GM21381 (cell line): ENCODE results near the gene AP5B1.

Experiments used
- ATAC-seq: cut with Tn5 transposase; IDR thresholded peaks from one replicate; pipeline ENCODE4 v1.9.1; 2021; ENCODE audit warnings: mild to moderate bottlenecking, moderate library complexity; ENCODE audit not compliant: unreplicated experiment

Gene AP5B1

GRCh38 chr11:65780770-65781151 lies at the start of gene AP5B1:
Gene AP5B1, minus strand, starts transcription at chr11:65780976. Its CDS starts 385 bp downstream, at chr11:65780591.
- ATAC-seq = peak; percentile 54

DNA sequence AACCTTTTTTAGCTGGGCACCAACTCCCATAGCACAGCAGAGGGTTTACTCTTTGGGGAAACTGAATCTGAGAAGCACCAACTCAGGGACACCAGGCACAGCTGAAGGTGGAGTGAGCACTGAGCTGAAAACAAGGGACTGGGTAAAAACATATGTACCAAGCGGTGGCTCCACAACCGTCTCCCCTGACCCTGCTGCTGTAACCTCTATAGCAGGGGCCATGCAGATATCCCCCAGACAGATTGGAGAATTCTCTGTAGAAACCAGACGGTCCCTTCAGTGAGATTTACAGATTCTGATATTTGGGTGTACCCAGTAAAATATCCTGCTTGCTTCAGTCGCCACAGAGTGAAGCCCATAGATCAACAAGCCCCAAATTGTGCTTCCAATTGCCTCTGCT lies 48.7 kb upstream of the AP5B1 start:
- no peak for ATAC-seq

GRCh38 chr11:65826984-65827735 lies 46.4 kb upstream of the AP5B1 start:
- ATAC-seq = no peak

GRCh38 chr11:65822776-65823528 lies 42.2 kb upstream of the AP5B1 start:
- ATAC-seq = no peak

DNA sequence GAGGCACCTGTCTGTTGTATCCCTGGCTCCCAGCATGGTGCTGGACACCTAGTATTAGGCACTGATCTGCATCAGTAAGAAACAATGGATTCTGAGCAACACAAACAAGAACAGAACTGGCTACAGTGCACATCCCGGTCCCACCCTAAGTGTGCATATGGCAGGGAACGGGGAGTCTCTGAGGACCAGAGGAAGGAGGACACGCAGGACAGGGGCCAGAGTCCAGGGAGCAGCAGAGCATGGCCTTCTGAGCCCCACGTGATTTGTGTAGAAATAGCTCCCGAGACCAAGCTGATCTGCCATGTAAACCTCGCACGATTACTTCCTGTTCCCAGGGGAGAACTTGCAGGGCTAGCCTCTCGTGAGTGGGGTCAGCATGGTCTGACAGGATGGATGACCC lies 40.3 kb upstream of the AP5B1 start:
- no peak for ATAC-seq

DNA sequence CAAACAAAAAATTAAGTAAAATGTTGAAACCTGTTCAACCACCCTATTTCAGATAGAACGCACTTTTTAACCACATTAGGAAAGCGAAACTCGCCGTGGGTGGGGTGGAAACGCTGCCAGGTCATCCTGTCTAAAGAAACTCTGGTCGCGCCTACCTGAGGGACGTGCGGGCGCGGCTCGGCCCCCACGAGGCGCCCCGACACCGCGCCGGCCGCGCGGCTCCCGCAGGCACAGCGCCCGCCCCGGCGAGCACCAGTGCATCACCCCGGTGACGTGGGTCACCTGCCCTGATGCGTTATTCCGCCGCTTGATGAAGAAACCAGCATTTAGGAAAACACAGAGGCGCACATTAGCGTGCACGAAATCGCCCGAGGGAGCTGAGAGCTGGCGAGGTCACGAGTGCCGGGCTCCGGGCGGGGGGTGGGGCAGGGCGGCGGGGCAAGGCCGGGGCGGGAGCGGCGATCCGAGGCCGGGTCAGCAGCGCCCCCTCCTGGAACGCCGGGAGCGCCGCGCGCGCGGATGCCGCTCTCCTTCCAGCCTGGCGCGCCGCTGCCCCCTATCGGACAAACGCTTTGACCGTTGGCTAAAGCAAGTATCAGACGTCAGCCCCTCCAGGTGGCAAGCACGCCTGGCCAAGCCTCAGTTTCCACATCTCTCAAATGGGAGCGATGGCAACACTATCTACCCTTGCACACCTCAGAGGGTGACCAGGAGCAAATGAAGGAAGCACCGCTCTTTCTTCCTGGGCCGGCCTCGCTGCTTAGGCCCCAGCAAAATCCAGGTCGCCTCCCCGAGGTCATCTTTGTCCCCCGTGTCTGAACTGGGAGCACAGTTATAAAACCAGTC lies 37.3 kb upstream of the AP5B1 start:
- peak; percentile 80 for ATAC-seq

DNA sequence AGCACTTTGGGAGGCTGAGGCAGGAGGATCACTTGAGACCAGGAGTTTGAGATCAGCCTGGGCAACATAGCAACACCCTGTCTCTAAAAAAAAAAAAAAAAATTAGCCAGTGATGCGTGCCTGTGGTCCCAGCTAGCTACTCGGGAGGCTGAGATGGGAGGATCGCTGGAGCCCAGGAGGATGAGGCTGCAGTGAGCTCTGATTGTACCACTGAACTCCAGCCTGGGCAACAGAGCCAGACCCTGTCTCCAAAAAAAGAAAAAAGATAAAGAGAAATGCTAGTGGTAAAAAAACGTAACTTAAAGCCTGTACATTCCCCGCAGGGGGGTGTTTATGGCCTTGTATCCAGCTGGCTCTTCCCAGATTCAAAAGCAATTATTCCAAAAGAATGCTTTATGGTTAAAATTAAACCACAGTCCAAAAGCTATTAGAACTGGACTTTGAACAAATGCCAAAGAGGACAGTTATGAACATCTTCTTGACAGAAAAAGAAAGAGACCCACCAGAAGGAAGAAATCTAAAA lies 36.6 kb upstream of the AP5B1 start:
- ATAC-seq = no peak

GRCh38 chr11:65816696-65817095 lies 35.9 kb upstream of the AP5B1 start:
- no peak for ATAC-seq

DNA sequence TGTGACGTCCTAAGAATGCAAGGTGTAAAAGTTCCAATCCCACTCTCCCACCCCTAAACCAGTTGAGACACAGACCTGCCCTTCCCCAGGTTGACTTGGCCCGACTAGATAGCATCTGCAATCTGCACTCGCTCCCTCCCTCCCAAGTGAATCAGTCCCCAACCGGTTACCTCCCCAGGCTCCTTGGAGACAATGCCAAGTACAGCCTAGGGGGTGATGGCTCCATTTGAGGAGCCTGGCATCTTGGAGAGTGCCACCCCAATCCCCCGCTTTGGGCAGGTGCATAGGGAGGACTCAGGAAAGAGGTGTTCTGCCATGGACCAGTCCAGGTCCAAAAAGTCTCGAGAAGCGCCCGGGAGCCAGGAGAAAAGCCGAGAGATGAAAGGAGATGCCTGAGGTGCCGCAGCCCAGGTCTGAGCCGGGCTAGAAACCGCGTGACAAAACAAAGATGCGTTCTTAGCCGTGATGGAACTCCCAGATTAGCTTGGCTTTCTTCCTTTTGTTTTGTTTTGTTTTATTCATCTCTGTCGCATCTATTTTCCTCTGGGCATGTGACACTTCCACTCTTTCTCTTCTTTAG lies 34.3 kb upstream of the AP5B1 start:
- ATAC-seq = no peak

- no peak for ATAC-seq
These were observed 33.6 kb upstream of the AP5B1 start for GRCh38 chr11:65814131-65814985.

DNA sequence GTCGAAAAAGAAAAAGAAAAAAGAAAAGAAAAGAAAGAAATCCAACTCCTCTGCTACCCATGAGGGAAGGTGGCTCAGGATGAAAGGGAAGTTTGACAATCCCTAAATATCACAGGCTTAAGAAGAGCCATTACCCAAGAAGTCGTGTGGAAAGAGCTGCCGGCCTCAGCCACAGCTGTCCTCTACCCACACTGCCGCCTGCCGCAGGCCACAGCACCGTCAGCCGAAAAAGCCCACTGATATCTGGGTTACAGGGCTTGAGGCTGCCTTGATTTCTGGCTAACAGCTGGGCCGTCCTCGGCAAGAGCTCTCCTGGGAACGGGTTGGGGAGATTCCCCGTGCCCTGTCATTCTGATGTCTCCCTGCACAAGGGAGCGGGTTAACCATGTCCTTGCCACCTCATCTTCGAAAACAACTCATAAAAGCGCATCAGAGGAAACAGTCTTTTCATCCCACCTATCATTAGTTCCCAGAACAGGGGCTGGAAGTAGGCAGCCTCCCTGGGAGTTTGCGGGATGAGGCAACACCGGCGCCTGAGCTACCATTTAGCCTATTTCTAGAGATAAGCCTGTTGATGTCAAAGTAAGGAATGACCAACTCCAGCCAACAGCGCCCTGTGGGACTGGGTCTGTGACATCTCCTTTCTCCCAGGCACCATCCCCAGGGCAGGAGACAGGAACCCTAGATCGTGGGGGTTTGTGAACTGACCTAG lies 31.1 kb upstream of the AP5B1 start:
- ATAC-seq = no peak

DNA sequence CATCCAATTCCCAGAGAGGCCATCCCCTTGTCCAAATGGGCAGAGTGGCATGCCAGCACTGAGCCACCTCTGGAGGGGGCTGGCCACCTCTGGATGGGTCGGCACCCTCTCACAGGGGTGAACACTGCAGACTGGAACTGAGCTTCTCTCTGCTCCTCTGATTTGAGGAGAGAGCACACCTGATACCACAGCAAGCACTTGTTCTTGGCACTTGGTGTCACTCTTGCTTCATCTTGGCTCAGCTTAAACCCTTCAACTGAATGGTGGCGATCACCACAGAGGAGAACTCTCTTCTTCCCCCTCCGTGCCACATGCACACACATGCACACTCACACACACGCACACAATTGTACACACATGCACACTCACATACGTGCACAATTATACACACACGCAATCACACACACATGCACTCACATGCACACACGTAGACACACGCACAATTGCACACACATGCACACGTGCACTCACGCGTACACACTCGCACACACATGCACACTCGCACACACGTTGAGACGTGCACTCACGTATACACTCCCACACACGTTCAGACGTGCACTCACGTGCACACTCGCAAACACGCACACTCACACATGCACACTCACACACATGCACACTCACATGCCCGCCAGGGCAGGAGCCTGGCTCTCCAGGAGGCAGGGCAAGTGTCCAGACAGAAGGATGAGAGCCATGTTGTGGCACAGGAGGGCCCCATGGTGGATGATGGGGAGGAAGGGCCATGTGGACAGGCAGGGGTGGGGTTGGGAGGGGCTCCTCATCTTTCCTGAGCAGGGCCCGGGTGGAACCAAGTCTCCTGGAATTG lies 29.5 kb upstream of the AP5B1 start:
- ATAC-seq = no peak

DNA sequence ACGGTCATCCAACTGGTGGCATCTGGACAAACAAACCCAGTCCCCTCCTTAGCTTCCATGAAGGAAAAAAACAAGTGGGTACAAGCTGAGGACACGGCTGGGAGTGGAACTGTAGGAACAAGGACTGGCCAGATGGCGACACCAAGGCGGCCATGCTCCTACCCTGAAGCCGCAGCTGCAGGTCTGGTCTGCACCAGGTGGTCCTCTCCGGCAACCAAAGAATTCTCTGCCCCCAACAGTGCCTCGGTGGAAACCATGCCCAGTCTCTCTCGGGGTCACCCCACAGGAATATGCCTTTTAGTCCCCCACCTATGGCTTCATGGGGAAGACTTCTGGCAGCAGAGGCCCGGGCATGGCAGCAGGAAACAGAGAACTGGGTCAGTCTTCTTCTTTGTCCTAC lies 28.7 kb upstream of the AP5B1 start:
- ATAC-seq = no peak

DNA sequence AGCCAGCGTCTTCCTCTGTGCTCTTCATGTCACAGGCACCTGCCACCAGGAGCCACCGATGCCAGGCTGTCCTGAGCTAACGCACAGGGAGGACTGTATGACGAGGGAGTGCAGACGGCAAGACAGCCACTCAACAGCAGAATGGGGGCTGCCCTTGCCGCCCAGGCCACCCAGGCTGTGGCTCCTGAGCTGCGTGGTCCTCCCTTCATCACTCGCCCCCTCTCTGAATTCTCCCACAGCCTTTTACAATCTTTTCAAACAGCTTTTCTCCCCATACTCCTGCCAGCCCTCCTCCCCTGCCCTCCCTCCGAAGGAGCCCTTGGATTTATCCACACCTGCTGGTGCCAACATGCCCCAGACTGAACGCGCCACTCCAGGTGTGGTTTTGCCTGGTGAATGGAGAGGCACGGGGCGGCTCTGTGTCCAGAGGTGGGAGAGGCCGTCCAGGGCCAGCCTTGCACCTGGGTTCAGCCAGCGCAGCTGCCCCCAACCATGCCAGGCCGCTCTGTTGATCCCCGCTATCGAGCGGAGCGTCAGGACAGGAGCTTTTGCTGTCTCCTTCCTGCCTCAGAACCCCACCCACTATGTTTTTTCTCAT lies 28.1 kb upstream of the AP5B1 start:
- ATAC-seq = no peak

- no peak for ATAC-seq
These were observed 26.2 kb upstream of the AP5B1 start for GRCh38 chr11:65806979-65807378.

DNA sequence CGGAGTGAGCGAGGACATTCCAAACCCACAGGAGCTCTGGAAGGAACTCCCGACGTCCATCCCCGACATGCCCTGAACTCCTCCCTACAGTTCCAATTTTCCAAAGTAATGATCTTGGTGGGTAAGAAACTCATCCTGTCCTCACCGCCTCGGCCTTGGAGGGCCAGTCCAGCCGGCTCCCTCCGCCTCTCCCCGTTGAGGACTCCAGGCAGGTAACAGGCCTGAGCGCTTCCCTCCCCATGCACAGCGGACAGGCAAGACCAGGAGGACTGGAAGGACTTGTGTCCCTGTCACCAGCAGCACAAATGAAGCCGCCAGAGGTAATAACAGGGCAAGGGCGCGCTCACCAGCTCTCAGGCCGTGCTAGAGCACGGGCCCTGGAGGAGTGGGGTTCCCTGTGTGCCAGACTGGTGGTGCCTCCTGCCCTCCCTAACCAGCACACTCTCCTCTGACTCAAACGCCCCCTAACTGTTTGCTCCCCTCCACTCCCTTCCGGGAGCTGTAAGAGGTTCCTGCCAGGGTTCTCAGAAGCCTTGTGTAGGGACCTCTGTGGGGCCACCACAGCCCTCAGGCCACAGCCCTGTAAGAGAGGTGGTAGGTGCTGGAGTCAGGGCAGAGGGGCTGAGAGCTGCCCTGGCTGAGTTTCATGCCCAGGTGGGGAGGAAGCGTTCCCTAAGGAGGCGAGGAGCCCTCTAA lies 23.2 kb upstream of the AP5B1 start:
- no peak for ATAC-seq

- ATAC-seq = no peak
These were observed 22.1 kb upstream of the AP5B1 start for GRCh38 chr11:65802841-65803240.
